Liver (tissue), 9 donors: ENCODE results near the gene SCRG1. TPM values are rescaled to one million over a fixed set of nuclear protein-coding genes. Genes with fewer than 3 reads are reported as not detected.

Source experiments
- DNase-seq: peaks from one replicate; pipeline ENCODE4 v3.0.0-alpha.2; 2017; ENCODE audit warnings: low spot score
- H3K27ac ChIP-seq, 2 donors: one replicate each; pipeline ENCODE4 v1.7.0; 2013; ENCODE audit warnings: inconsistent platforms in 2 of 2, low read length in 2 of 2, control low read depth in 1 of 2, low read depth in 1 of 2, mild to moderate bottlenecking in 1 of 2
- H3K27me3 ChIP-seq, 4 donors: one replicate each; pipeline versions ENCODE4 v1.6.1 to v1.7.0; 2013; ENCODE audit warnings: low read length in 3 of 4, inconsistent platforms in 1 of 4, mild to moderate bottlenecking in 1 of 4, moderate library complexity in 1 of 4; ENCODE audit not compliant: control insufficient read depth in 4 of 4, insufficient read depth in 4 of 4
- H3K36me3 ChIP-seq, 4 donors: one replicate each; pipeline versions ENCODE4 v1.6.1 to v1.7.0; 2013; ENCODE audit warnings: low read length in 3 of 4, mild to moderate bottlenecking in 3 of 4, low read depth in 1 of 4, moderate library complexity in 1 of 4; ENCODE audit not compliant: control insufficient read depth in 4 of 4, insufficient read depth in 3 of 4
- H3K4me1 ChIP-seq, 4 donors: one replicate each; pipeline versions ENCODE4 v1.6.1 to v1.7.0; 2013; ENCODE audit warnings: low read length in 3 of 4, mild to moderate bottlenecking in 3 of 4, moderate library complexity in 1 of 4; ENCODE audit not compliant: control insufficient read depth in 4 of 4, insufficient read depth in 4 of 4
- H3K4me3 ChIP-seq, 3 donors: one replicate each; pipeline versions ENCODE4 v1.6.1 to v1.7.0; 2013; ENCODE audit warnings: low read length in 3 of 3, control low read depth in 1 of 3, low read depth in 1 of 3, mild to moderate bottlenecking in 1 of 3
- H3K9ac ChIP-seq, 2 donors: one replicate each; pipeline ENCODE4 v1.7.0; 2013; ENCODE audit warnings: low read length in 2 of 2, mild to moderate bottlenecking in 2 of 2, moderate library complexity in 2 of 2, control low read depth in 1 of 2, low read depth in 1 of 2
- H3K9me3 ChIP-seq, 4 donors: one replicate each; pipeline versions ENCODE4 v1.6.1 to v1.7.0; 2013; ENCODE audit warnings: low read length in 3 of 4; ENCODE audit not compliant: control insufficient read depth in 4 of 4
- EGR1 ChIP-seq, 2 donors: IDR thresholded peaks; 2 replicates each; pipeline ENCODE4 v1.6.1; 2016 to 2018; ENCODE audit warnings: antibody characterized with exemption in 2 of 2, low read depth in 2 of 2
- FOXA1 ChIP-seq: IDR thresholded peaks from 2 replicates; pipeline ENCODE4 v1.6.1; 2016; ENCODE audit warnings: antibody characterized with exemption
- FOXA2 ChIP-seq: IDR thresholded peaks from 2 replicates; pipeline ENCODE4 v1.6.1; 2016; ENCODE audit warnings: antibody characterized with exemption
- GABPA ChIP-seq, 2 donors: IDR thresholded peaks in 1 of 2; conservative IDR thresholded peaks in 1 of 2; 2 replicates each; pipeline ENCODE4 v1.6.1; 2016; ENCODE audit warnings: antibody characterized with exemption in 2 of 2, mild to moderate bottlenecking in 1 of 2, moderate library complexity in 1 of 2
- HNF4A ChIP-seq, 2 donors: conservative IDR thresholded peaks; 2 replicates each; pipeline ENCODE4 v1.6.1; 2016; ENCODE audit warnings: antibody characterized with exemption in 2 of 2, mild to moderate bottlenecking in 2 of 2
- HNF4G ChIP-seq: IDR thresholded peaks from 2 replicates; pipeline ENCODE4 v1.6.1; 2016; ENCODE audit warnings: antibody characterized with exemption
- JUND ChIP-seq, 2 donors: IDR thresholded peaks; 2 replicates each; pipeline ENCODE4 v1.6.1; 2016; ENCODE audit warnings: antibody characterized with exemption in 2 of 2
- NR2F2 ChIP-seq: IDR thresholded peaks from 2 replicates; pipeline ENCODE4 v1.6.1; 2016; ENCODE audit warnings: antibody characterized with exemption
- RAD21 ChIP-seq, 2 donors: IDR thresholded peaks; 2 replicates each; pipeline ENCODE4 v1.6.1; 2016; ENCODE audit warnings: antibody characterized with exemption in 2 of 2, mild to moderate bottlenecking in 2 of 2
- RXRA ChIP-seq, 2 donors: IDR thresholded peaks; 2 replicates each; pipeline ENCODE4 v1.6.1; 2017 to 2018; ENCODE audit warnings: antibody characterized with exemption in 2 of 2, mild to moderate bottlenecking in 1 of 2
- TAF1 ChIP-seq: conservative IDR thresholded peaks from 2 replicates; pipeline ENCODE4 v1.6.1; 2016; ENCODE audit warnings: antibody characterized with exemption, mild to moderate bottlenecking
- YY1 ChIP-seq: IDR thresholded peaks from 2 replicates; pipeline ENCODE4 v1.6.1; 2016; ENCODE audit warnings: antibody characterized with exemption, mild to moderate bottlenecking
- WGBS: extraction: QIAGEN DNeasy Blood & Tissue Kit; methylation state at CpG from one replicate; pipeline ENCODE4 v1.1.7; 2013; 5-methylcytosine and 5-hydroxymethylcytosine counted together
- polyA plus RNA-seq, 2 donors: library from polyadenylated mRNA; stranded (reverse) in 1 of 2; unstranded in 1 of 2; fragments of 200-250 nt in 1 of 2; fragments of >200 nt in 1 of 2; fragmentation: Nextera tagmentation in 1 of 2; extraction: Ambion mirVana in 1 of 2; gene quantifications; one replicate each; pipeline versions ENCODE4 v1.2.1 to v1.2.3, GENCODE V29; 2013 to 2015
- total RNA-seq, 2 donors: library from RNA; depleted of rRNA; stranded (reverse); fragments of >200 nt; gene quantifications; one replicate each; pipeline ENCODE4 v1.2.3, GENCODE V29; 2014
- TF ChIP-seq, protein P1 (sequence below): IDR thresholded peaks from 2 replicates; pipeline ENCODE4 v1.6.1; 2016; ENCODE audit warnings: antibody characterized with exemption
- TF ChIP-seq, protein P2 (sequence below): IDR thresholded peaks from 2 replicates; pipeline ENCODE4 v1.6.1; 2016; ENCODE audit warnings: antibody characterized with exemption, mild to moderate bottlenecking
- TF ChIP-seq, protein P3 (sequence below): IDR thresholded peaks from 2 replicates; pipeline ENCODE4 v1.6.1; 2016; ENCODE audit warnings: antibody characterized with exemption
- donor health status: healthy.
- donor health status: healthy.
- donor health status: healthy.
- donor health status: healthy.
- donor health status: healthy.

The SCRG1 gene
- total and polyA plus RNA-seq, 4 donors, result under 0.01 to 0.46 (median 0.01) TPM; not detected in 1

DNA sequence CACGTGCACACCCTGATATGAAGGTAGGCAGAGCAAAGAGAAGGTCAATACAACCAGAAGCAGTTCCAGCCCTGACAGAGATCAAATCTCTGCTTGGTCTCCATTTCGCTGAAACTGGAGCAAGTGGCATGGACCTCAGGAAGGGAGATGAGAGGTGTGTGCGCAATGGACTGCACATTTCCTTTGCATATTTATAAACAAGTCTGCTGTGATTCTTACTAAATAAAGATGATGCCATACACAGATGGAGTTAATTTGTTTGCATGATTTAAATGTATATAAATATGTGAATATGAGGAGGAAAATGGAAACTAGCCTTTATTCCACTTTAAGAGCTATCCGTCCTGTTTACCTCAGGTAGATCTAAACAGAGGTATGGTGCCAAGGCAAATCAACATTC, 2.1 kb upstream of the SCRG1 start:
- no peak for DNase-seq
- no peaks in the 10 kb centered on the region for H3K27me3 ChIP-seq
- TF ChIP-seq FOXA2, result no peak
- no peak for TF ChIP-seq RAD21 (IDR thresholded peaks at IDR 0.05)
- TF ChIP-seq JUND (IDR thresholded peaks at IDR 0.05), result no peak
- TF ChIP-seq, protein P1, sequence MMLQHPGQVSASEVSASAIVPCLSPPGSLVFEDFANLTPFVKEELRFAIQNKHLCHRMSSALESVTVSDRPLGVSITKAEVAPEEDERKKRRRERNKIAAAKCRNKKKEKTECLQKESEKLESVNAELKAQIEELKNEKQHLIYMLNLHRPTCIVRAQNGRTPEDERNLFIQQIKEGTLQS, result no peak
- no peak for TF ChIP-seq TAF1
- no peak for TF ChIP-seq FOXA1
- no peak for TF ChIP-seq NR2F2
- TF ChIP-seq YY1, result no peak
- TF ChIP-seq HNF4G, result no peak
- no peaks in the 10 kb centered on the region for H3K36me3 ChIP-seq
- no peaks in the 10 kb centered on the region for H3K4me1 ChIP-seq
- no peak overlapping the region for H3K27ac ChIP-seq
- 94% methylated on average over 4 of the region's 4 CpGs for WGBS
- H3K4me3 ChIP-seq, result no peak overlapping the region
- no peak overlapping the region for H3K9ac ChIP-seq
- no peaks in the 10 kb centered on the region for H3K9me3 ChIP-seq

DNA sequence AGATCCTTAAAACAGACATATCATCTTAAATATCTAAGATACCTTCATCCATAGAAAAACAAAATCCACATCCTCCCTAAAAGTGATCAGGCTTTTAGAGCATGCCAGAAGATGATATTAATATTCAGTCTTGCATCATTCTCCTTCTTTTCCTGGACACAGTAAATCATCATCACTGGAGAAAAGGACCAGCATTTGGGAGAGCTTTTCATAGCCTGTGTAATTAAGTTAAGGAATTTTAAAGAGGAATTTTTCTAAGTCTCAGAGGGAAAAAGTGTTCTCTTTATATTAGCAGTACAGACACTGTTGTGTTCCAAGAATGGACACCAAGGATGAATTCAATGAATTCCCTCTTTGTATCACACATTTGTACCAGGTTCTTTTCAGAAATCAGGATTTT, 696 bp downstream of the SCRG1 start:
- Histone ChIP-seq H3K27ac (no peak overlapping the region), H3K9me3 (no peaks in the 10 kb centered on the region)

DNA sequence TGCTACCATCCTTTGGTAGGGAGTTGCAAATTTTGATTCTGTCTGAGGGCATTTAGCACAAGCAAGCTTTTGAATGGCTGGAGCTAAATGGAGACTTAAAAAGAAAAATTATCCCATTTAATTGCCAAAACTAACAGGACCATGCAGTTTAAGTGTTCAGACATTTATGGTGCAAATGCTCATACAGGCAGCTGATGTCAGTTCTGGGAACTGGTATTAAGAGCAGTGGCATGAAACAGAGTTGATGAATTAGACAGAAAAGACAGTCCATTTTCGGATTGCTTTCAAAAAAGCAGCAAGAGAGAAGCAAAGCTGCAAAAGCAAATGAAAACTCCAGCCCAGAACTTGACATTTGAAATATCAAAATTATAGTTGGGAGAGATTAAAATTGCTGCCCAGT, 1.3 kb downstream of the SCRG1 start:
- H3K9me3 ChIP-seq, result no peaks in the 10 kb centered on the region
- WGBS, result 90% methylated on average over 1 of the region's 1 CpG
- H3K36me3 ChIP-seq, result no peaks in the 10 kb centered on the region
- no peak overlapping the region for H3K9ac ChIP-seq
- no peak for DNase-seq
- no peaks in the 10 kb centered on the region for H3K27me3 ChIP-seq
- TF ChIP-seq TAF1 (no peak), HNF4G (no peak), RXRA (IDR thresholded peaks at IDR 0.05) (no peak), YY1 (no peak), NR2F2 (no peak), RAD21 (IDR thresholded peaks at IDR 0.05) (no peak), HNF4A (conservative IDR thresholded peaks at IDR 0.05) (no peak), GABPA (IDR thresholded peaks at IDR 0.05 in 1 of 2, conservative IDR thresholded peaks at IDR 0.05 in 1 of 2) (no peak), EGR1 (IDR thresholded peaks at IDR 0.05; ENCODE audit: low read depth in 2 of 2) (no peak), FOXA2 (no peak), FOXA1 (no peak)
- TF ChIP-seq, protein P2, sequence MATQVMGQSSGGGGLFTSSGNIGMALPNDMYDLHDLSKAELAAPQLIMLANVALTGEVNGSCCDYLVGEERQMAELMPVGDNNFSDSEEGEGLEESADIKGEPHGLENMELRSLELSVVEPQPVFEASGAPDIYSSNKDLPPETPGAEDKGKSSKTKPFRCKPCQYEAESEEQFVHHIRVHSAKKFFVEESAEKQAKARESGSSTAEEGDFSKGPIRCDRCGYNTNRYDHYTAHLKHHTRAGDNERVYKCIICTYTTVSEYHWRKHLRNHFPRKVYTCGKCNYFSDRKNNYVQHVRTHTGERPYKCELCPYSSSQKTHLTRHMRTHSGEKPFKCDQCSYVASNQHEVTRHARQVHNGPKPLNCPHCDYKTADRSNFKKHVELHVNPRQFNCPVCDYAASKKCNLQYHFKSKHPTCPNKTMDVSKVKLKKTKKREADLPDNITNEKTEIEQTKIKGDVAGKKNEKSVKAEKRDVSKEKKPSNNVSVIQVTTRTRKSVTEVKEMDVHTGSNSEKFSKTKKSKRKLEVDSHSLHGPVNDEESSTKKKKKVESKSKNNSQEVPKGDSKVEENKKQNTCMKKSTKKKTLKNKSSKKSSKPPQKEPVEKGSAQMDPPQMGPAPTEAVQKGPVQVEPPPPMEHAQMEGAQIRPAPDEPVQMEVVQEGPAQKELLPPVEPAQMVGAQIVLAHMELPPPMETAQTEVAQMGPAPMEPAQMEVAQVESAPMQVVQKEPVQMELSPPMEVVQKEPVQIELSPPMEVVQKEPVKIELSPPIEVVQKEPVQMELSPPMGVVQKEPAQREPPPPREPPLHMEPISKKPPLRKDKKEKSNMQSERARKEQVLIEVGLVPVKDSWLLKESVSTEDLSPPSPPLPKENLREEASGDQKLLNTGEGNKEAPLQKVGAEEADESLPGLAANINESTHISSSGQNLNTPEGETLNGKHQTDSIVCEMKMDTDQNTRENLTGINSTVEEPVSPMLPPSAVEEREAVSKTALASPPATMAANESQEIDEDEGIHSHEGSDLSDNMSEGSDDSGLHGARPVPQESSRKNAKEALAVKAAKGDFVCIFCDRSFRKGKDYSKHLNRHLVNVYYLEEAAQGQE, result no peak
- TF ChIP-seq, protein P3, sequence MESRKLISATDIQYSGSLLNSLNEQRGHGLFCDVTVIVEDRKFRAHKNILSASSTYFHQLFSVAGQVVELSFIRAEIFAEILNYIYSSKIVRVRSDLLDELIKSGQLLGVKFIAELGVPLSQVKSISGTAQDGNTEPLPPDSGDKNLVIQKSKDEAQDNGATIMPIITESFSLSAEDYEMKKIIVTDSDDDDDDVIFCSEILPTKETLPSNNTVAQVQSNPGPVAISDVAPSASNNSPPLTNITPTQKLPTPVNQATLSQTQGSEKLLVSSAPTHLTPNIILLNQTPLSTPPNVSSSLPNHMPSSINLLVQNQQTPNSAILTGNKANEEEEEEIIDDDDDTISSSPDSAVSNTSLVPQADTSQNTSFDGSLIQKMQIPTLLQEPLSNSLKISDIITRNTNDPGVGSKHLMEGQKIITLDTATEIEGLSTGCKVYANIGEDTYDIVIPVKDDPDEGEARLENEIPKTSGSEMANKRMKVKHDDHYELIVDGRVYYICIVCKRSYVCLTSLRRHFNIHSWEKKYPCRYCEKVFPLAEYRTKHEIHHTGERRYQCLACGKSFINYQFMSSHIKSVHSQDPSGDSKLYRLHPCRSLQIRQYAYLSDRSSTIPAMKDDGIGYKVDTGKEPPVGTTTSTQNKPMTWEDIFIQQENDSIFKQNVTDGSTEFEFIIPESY, result no peak
- H3K4me1 ChIP-seq, result no peaks in the 10 kb centered on the region
- H3K27ac ChIP-seq, result no peak overlapping the region
- no peak overlapping the region for H3K4me3 ChIP-seq

More for the DNA sequence above, 696 bp downstream of the SCRG1 start:
- H3K4me3 ChIP-seq, result no peak overlapping the region
- no peaks in the 10 kb centered on the region for H3K27me3 ChIP-seq
- H3K4me1 ChIP-seq, result no peaks in the 10 kb centered on the region
- no peak for DNase-seq
- TF ChIP-seq EGR1 (IDR thresholded peaks at IDR 0.05; ENCODE audit: low read depth in 2 of 2) (no peak), YY1 (no peak)
- H3K9ac ChIP-seq, result no peak overlapping the region
- no peaks in the 10 kb centered on the region for H3K36me3 ChIP-seq
